RKO (cell line): ENCODE measurements around the gene ZNF423.

ENCODE experiments used
- DNase-seq: peaks from one replicate; pipeline ENCODE4 v3.0.0-alpha.2; 2016; ENCODE audit warnings: low spot score

The ZNF423 gene

DNA sequence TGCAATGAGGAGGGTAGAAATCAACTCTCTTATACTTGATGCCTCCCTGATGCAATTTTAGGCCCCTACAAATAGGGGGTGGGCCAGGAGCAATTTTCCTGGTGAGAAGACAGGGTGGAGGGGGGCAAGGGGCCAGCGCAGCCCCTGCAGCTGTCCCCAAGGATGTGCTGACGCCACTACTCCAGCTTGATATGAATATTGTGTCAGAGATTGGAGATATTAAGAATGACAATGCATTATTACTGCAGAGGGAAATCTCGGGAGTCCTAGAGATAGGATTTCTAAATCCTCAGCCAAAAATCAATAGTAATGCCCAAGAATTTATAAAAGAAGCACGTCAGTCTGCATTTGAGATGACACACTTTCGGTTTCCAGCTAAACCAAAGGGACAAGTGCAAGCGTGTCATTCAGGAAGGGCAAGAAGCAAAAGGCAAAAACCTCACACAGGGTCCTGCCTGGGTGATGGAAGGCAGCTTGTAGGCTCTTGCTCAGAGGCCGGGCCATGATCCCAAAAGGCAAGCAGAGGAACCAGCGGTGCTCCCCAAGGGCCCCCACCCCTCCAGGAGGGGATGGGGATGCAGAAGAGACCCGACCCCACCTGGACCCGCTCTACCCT, 303.5 kb downstream of the ZNF423 start:
- DNase-seq = no peak

DNA sequence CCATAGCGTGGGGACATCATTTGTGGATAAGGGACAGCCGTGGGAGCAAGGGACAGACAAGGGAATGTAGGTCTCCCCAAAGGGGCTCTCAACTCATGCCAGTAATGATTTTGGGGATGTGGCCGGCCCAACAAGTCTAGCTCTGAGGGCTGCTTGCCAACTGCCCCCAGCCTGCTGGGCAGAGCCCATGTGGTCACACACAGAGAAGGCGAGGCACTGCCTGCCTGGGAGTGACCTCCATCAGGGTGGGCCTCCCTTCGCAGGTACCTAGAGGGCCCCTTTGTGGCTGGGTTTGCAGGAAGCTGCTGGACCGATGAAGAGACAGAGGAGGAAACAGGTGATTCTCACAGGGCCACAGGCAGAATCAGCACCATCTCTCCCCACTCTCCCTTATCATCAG, 305.2 kb downstream of the ZNF423 start:
- no peak for DNase-seq

- DNase-seq = no peak
Observed at GRCh38 chr16:49550140-49550539, 305.8 kb downstream of the ZNF423 start.

DNA sequence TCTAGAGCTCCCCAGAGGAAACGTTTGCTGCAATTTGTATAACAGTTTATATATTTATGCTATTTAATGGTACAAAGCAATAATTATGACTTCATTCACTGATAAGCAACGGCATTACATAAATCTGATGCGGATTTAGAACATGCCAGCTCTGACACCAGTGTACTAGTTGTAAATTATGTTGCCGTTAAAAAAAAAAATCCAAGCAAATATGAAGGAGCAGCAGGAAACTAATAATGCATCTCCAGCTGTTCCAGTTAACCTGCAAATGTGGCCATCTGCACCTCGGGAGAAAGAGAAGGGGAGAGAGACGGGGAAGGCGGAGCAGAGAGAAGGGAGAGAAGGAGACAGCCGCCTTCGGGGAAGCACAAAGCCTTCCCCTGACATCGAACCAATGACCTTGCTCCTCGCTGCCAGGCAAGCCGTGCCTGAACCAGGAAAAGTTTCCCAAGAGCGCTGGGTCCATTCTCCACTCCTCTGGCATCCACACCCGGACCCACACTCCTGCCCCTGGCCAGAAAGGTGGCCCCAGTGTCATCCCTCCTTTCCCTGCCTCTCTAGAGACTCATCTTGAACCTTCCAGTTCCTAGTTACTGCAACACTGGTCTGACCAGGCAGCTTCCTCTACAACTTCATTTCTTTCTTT, 307.5 kb downstream of the ZNF423 start:
- no peak for DNase-seq

DNA sequence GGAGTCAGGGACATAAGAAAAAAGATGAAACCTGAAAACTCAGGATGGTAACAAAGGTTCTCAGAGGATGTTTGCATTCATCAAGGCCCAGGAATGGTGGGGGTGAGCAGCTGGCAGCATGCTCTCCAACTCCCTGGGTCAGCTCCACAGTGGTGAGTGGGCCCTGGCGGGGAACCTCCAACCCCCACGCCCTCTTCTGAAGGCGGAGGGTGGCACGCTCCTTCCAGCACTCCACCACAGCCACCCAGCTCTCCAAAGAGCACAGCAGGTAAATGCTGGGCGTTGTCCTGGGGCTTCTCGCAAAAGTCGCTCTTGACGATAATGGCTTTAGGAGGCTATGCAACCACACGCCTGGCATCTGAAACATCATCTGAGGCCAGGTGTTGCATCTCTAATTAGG, 308.5 kb downstream of the ZNF423 start:
- no peak for DNase-seq

GRCh38 chr16:49546735-49547134, 309.2 kb downstream of the ZNF423 start:
- DNase-seq = no peak

- DNase-seq = no peak
Observed at GRCh38 chr16:49545741-49546448, 310.0 kb downstream of the ZNF423 start.

DNA sequence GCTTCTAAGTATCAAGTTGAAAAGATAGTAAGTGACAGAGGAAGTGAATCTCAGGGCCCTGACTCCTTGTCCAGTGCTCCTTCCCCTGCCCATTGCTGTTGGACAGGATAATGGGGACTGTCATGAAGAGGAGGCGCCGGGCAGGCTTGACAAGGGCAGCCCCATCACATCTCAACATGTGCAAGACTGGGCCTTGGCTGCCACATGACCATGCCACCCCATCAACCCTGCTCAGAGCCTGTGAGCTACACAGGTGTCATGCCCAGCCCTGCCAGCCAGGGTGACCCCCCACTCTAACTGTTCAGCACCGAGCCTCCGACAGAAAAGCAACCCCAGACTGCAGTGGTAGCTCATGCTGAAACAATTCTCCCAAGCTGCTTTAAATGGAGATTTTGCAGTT, 310.7 kb downstream of the ZNF423 start:
- no peak for DNase-seq

DNA sequence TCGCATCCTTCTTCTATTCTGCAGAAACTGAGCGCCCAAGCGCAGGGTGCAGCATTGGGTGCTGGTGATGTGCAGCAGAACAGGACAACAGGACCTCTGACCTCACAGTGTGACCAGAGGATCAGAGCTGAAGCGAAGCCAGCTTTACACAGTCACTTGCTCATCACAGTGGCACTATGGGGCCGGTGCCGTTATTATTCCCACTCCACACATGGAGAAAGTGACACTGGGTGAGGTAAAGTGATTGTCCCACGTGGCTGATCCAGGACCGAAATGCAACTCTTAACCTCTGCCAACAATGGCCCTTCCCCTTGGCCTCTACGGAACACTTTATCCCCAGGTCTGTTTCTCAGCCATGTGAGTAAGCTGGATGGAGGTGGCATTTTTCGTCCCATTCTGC, 311.1 kb downstream of the ZNF423 start:
- no peak for DNase-seq

DNA sequence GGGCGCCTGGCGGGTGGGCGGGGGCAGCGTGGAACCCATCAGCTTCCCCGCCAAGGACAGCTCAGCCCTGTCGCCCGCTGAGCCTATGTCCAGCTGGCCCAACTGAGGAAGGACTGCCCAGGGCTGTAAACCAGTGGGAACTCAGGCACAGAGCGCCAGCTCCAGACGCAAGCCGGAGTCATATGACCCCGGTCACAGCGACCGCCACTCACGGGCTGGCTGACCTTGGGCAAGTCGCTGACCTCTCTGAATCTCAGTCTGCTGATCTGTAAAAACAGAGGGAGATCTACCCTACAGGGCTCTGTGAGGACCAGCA, 312.3 kb downstream of the ZNF423 start:
- no peak for DNase-seq

DNA sequence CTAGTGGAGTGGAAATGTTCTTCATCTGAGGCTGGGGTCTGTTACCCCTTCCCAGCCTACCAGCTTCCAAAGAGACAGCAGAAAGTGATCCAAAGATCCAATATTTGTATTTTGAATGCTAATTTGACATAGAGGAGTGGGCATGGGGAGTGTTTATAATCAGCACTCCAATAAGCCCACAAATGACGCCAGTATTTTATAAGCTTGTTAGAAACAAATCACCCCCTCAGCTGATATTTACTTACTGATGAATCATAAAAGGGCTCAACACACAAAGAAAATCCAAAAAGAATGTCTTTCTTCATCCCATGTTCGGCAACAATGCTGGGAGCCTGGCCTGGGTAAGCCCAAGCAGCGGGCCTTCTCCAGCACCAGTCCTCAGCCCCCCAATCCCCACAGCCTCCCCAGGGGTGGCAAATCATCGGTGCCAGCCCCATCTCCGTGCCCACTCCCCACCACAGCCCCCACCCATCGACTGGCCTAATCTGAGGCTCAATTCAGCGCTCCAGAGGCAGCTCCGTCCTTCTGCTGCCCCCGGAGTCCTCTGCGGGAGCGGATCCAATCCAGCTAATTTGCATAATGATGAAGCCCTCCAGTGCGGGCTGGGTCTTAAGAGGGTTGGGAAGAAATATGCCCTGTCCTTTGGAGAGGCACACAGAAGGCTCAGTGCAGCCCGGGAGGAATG, 312.8 kb downstream of the ZNF423 start:
- no peak for DNase-seq

GRCh38 chr16:49542391-49542891, 313.5 kb downstream of the ZNF423 start:
- no peak for DNase-seq

DNA sequence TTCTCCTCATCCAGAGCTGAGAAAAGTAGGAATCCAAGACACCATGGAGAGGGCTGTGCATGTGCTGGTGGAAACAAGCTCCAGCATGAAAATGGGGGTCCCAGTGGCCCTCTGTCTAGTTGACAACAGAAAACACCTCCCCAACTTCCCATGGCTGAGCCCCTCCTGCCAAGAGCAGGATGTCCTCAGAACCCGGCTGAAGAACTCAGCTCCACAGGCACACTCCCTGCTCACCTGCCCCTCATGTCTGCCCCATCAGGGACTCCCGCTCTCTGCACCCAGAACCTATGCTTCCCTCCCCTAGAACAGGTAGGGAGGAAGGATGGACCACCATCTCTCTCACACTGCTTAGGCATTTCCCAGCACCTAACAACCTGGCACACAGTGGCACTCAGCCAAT, 315.1 kb downstream of the ZNF423 start:
- DNase-seq = no peak

GRCh38 chr16:49539758-49540157, 316.2 kb downstream of the ZNF423 start:
- no peak for DNase-seq

GRCh38 chr16:49537924-49538459, 317.9 kb downstream of the ZNF423 start:
- no peak for DNase-seq

- no peak for DNase-seq
Observed at GRCh38 chr16:49534901-49535610, 320.9 kb downstream of the ZNF423 start.

DNA sequence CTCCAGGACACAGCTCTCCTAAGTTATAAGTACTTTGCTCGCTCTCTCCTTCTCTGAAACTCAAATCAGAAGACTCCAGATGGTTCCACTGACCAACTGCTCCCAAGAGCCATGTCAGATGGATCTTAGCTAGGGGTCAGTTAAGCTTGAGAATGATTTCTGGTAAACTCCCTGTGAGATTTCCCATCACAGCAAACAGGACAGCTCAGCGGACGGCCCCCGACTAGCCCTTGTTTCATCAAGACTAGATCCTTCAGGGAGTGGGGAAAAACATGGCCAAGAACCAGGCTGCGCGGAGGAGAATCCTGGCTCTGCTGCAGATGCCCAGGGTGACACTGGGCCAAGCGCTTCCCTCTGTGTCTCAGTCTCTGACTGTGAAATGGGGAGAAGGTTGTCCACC, 322.5 kb downstream of the ZNF423 start:
- no peak for DNase-seq

DNA sequence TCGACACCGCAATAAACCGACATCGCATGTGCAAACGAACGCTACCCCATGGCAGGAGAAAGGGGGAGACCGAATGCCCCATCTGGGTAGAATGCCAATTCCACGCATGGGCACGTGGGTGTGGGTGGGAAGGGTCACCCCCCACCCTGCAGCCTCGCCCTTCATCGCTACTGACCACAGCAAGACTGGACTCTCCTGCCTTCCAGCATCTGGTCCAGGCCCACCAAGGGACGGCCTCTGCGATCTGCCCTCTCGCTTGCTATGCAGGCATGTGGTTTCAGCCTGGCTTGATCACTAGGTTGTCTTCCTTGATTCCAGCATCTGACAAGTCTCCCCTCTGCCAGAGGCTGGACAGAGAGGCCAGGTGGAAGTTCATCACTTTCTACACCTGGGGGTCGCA, 323.0 kb downstream of the ZNF423 start:
- DNase-seq = no peak

GRCh38 chr16:49531931-49532840, 323.7 kb downstream of the ZNF423 start:
- DNase-seq = no peak

DNA sequence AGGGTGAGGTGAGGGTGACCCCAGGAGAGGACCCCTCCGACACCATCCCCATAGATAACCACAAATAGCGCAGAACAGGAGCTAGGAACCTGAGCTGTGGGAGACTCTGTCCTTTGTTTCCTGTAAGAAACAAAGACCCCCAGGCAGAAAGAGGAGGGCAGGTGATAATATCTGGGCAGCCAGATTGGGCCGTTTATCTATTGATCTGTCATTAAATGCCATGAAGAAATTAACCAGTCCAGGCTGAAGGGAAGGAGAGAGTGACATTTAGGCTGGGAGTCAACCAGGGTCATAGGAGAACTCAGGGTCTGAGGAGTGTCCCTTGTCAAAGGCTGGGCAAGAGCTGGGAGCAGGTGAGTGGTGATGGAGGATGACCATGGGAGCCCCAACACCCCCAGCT, 324.5 kb downstream of the ZNF423 start:
- DNase-seq = no peak

- no peak for DNase-seq
Observed at GRCh38 chr16:49530427-49530970, 325.4 kb downstream of the ZNF423 start.
